Naive B cell (primary cell): ENCODE results near the gene NDUFS7. TPM values are rescaled to one million over a fixed set of nuclear protein-coding genes. Genes with fewer than 3 reads are reported as not detected.

ENCODE experiments used
- polyA plus RNA-seq, 6 donors: library from polyadenylated mRNA; unstranded; fragments of 300-500 nt; fragmentation: Illumina TruSeq; gene quantifications; one replicate each; pipeline ENCODE4 v1.2.3, GENCODE V29; 2021; ENCODE audit warnings: low read depth in 6 of 6

Gene NDUFS7
- polyA plus RNA-seq, 6 donors from 2014 or later, result 201 to 230 (median 209) TPM

Other genes starting within 250 kb of the NDUFS7 start
- 1 to 10 TPM in 4 of 6 donors, under 1 TPM in 2; 0.78 to 2.3 (median 1.3) TPM for gene SBNO2, start 209.6 kb upstream of the NDUFS7 start, polyA plus RNA-seq
- gene STK11, start 178.1 kb upstream of the NDUFS7 start, polyA plus RNA-seq, result 10 to 100 TPM; 11.5 to 28.1 (median 15.7) TPM
- not detected for gene CBARP, start 145.9 kb upstream of the NDUFS7 start, polyA plus RNA-seq
- 100 to 1,000 TPM; 132 to 222 (median 199) TPM for gene ATP5F1D, start 142.2 kb upstream of the NDUFS7 start, polyA plus RNA-seq
- gene MIDN, start 135.3 kb upstream of the NDUFS7 start, polyA plus RNA-seq, result 1 to 10 TPM in 5 of 6 donors, under 1 TPM in 1; 0.78 to 5.5 (median 2.7) TPM
- 100 to 1,000 TPM; 253 to 449 (median 334) TPM for gene CIRBP, start 114.6 kb upstream of the NDUFS7 start, polyA plus RNA-seq
- gene FAM174C, start 108.4 kb upstream of the NDUFS7 start, polyA plus RNA-seq, result 10 to 100 TPM; 48.9 to 80.0 (median 64.7) TPM
- gene EFNA2, start 98.0 kb upstream of the NDUFS7 start, polyA plus RNA-seq, result not detected
- 10 to 100 TPM; 14.4 to 24.6 (median 15.7) TPM for gene GAMT, start 17.6 kb downstream of the NDUFS7 start, polyA plus RNA-seq
- 1 to 10 TPM; 3.6 to 7.5 (median 6.2) TPM for gene DAZAP1, start 23.7 kb downstream of the NDUFS7 start, polyA plus RNA-seq
- 1,000 to 10,000 TPM; 2,496 to 3,315 (median 3,022) TPM for gene RPS15, start 54.5 kb downstream of the NDUFS7 start, polyA plus RNA-seq
- gene APC2, start 66.2 kb downstream of the NDUFS7 start, polyA plus RNA-seq, result under 1 TPM in 1 of 6 donors, not detected in 5; 0.03 TPM
- gene C19orf25, start 95.3 kb downstream of the NDUFS7 start, polyA plus RNA-seq, result 10 to 100 TPM; 39.0 to 78.2 (median 46.9) TPM
- gene PCSK4, start 106.4 kb downstream of the NDUFS7 start, polyA plus RNA-seq, result under 1 TPM in 1 of 6 donors, not detected in 5; 0.09 TPM
- gene REEP6, start 107.3 kb downstream of the NDUFS7 start, polyA plus RNA-seq, result 1 to 10 TPM in 2 of 6 donors, under 1 TPM in 4; 0.72 to 1.4 (median 0.90) TPM
- not detected for gene ADAMTSL5, start 129.1 kb downstream of the NDUFS7 start, polyA plus RNA-seq
- not detected for gene PLK5, start 140.2 kb downstream of the NDUFS7 start, polyA plus RNA-seq
- gene MEX3D, start 184.4 kb downstream of the NDUFS7 start, polyA plus RNA-seq, result not detected
- gene MBD3, start 209.0 kb downstream of the NDUFS7 start, polyA plus RNA-seq, result 10 to 100 TPM in 4 of 6 donors, 1 to 10 TPM in 2; 7.7 to 24.4 (median 12.9) TPM
- 100 to 1,000 TPM; 358 to 546 (median 438) TPM for gene UQCR11, start 221.6 kb downstream of the NDUFS7 start, polyA plus RNA-seq